HepG2 (cell line): Measurements from ENCODE around the gene CGNL1. TPM values are rescaled to one million over a fixed set of nuclear protein-coding genes. Genes with fewer than 3 reads are reported as not detected.

ENCODE experiments used
- ATAC-seq: fragments of 200-7000 bp; cut with Tn5 transposase; 3 replicates; pipeline ENCODE4 v1.9.1; 2020; ENCODE audit warnings: mild to moderate bottlenecking, moderate library complexity
- BruUV-seq: library from RNA; stranded (reverse); fragments of 400-500 nt; replicated peaks from 2 replicates; lab custom pipeline; 2021; lab: Mats Ljungman, UMichigan
- CTCF ChIA-PET: fragments of 300-600 bp; formaldehyde crosslinking; extraction: SDS; loops from one replicate; lab custom pipeline; 2021; ENCODE audit warnings: low total read pairs, inconsistent platforms, low intra/inter-chr PET ratio; lab: Yijun Ruan, JAX
- POLR2A ChIA-PET: fragments of 350-600 bp; sonication (Branson Sonifier 250); formaldehyde crosslinking; loops from one replicate; lab custom pipeline; 2020; ENCODE audit warnings: antibody characterized with exemption, inconsistent platforms; lab: Yijun Ruan, JAX
- DNase-seq: peaks from one replicate; pipeline ENCODE4 v3.0.0-alpha.2; 2015; ENCODE audit warnings: low spot score
- FAIRE-seq: peaks from 3 replicates; lab custom pipeline; 2011; peaks lifted over from hg19 to GRCh38; lab: Jason Lieb, UNC
- H2AFZ ChIP-seq: one replicate; pipeline ENCODE4 v1.6.1; 2011; ENCODE audit warnings: low read length, inconsistent platforms
- H3K27ac ChIP-seq: fragments of 300-600 bp; 3 replicates; pipeline ENCODE4 v1.8.0; 2011; ENCODE audit warnings: mixed run types, mild to moderate bottlenecking, mixed read lengths, low read length, inconsistent platforms; ENCODE audit not compliant: insufficient read depth; ENCODE audit errors: extremely low read length
- H3K27me3 ChIP-seq, 2 experiments: fragments of 200-600 bp in 1 of 2; 2 replicates in 1 of 2; 3 replicates in 1 of 2; pipeline versions ENCODE4 v1.6.0 to v1.8.0; 2011; ENCODE audit warnings: low read length in 2 of 2, mild to moderate bottlenecking in 2 of 2, moderate library complexity in 2 of 2, inconsistent platforms in 1 of 2; ENCODE audit not compliant: insufficient read depth in 2 of 2, control insufficient read depth in 1 of 2
- H3K36me3 ChIP-seq, 2 experiments: fragments of 200-600 bp in 1 of 2; replicated peaks in 1 of 2; 2 replicates in 1 of 2; 3 replicates in 1 of 2; pipeline versions ENCODE4 v1.5.1 to v1.8.0; 2011; ENCODE audit warnings: low read length in 2 of 2, inconsistent platforms in 1 of 2; ENCODE audit not compliant: insufficient read depth in 2 of 2, control insufficient read depth in 1 of 2
- H3K4me1 ChIP-seq: 2 replicates; pipeline ENCODE4 v1.5.1; 2012; ENCODE audit warnings: low read length, inconsistent platforms; ENCODE audit not compliant: insufficient read depth
- H3K4me2 ChIP-seq: 2 replicates; pipeline ENCODE4 v1.6.0; 2011; ENCODE audit warnings: low read depth, low read length, inconsistent platforms
- H3K4me3 ChIP-seq, 3 experiments: fragments of 200-600 bp in 1 of 3; sonication (generic), shearing (Covaris generic) in 1 of 3; replicated peaks in 1 of 3; 2 replicates each; pipeline ENCODE4 v1.5.1; 2011 to 2016; ENCODE audit warnings: low read length in 3 of 3, inconsistent platforms in 2 of 3, low read depth in 2 of 3, mild to moderate bottlenecking in 2 of 3, control low read depth in 1 of 3, mixed read lengths in 1 of 3; ENCODE audit not compliant: insufficient read depth in 1 of 3
- H3K79me2 ChIP-seq: one replicate; pipeline ENCODE4 v1.6.1; 2011; ENCODE audit warnings: low read length, inconsistent platforms; ENCODE audit not compliant: insufficient read depth
- H3K9ac ChIP-seq: 2 replicates; pipeline ENCODE4 v1.6.0; 2011; ENCODE audit warnings: mild to moderate bottlenecking, low read depth, low read length, inconsistent platforms; ENCODE audit not compliant: insufficient read depth
- H3K9me3 ChIP-seq: 2 replicates; pipeline ENCODE4 v1.5.1; 2012; ENCODE audit warnings: mild to moderate bottlenecking, low read length
- H4K20me1 ChIP-seq: 2 replicates; pipeline ENCODE4 v1.6.0; 2011; ENCODE audit warnings: inconsistent platforms, mild to moderate bottlenecking, low read length, moderate library complexity; ENCODE audit not compliant: insufficient read depth
- CCDC6 ChIP-seq: sonication (generic); formaldehyde crosslinking; IDR thresholded peaks from 2 replicates; pipeline ENCODE4 v1.8.1; 2022; ENCODE audit warnings: mild to moderate bottlenecking, missing genetic modification reagents, moderate library complexity
- GZF1 ChIP-seq: sonication (generic); formaldehyde crosslinking; IDR thresholded peaks from 2 replicates; pipeline ENCODE4 v1.5.1; 2020; ENCODE audit warnings: mild to moderate bottlenecking, missing genetic modification reagents
- KLF12 ChIP-seq: sonication (generic); formaldehyde crosslinking; IDR thresholded peaks from 2 replicates; pipeline ENCODE4 v1.4.0; 2020; ENCODE audit warnings: missing genetic modification reagents, borderline replicate concordance
- ZBTB8A ChIP-seq: sonication (generic); formaldehyde crosslinking; IDR thresholded peaks from 2 replicates; pipeline ENCODE4 v1.4.0; 2020; ENCODE audit warnings: mild to moderate bottlenecking, low read depth, missing genetic modification reagents, borderline replicate concordance
- ZFY ChIP-seq: sonication (generic); formaldehyde crosslinking; IDR thresholded peaks from 2 replicates; pipeline ENCODE4 v1.4.0; 2020; ENCODE audit warnings: missing genetic modification reagents
- ZNF101 ChIP-seq: sonication (generic); formaldehyde crosslinking; IDR thresholded peaks from 2 replicates; pipeline ENCODE4 v1.4.0; 2020; ENCODE audit warnings: mild to moderate bottlenecking, low read depth, missing genetic modification reagents, borderline replicate concordance
- ZNF121 ChIP-seq: sonication (generic); formaldehyde crosslinking; IDR thresholded peaks from 2 replicates; pipeline ENCODE4 v1.5.0; 2020; ENCODE audit warnings: mild to moderate bottlenecking, missing genetic modification reagents
- ZNF33A ChIP-seq: sonication (generic); formaldehyde crosslinking; IDR thresholded peaks from 2 replicates; pipeline ENCODE4 v1.5.1; 2020; ENCODE audit warnings: missing genetic modification reagents, mild to moderate bottlenecking, moderate library complexity, borderline replicate concordance
- ZNF557 ChIP-seq: sonication (generic); formaldehyde crosslinking; IDR thresholded peaks from 2 replicates; pipeline ENCODE4 v1.4.0; 2020; ENCODE audit warnings: missing genetic modification reagents
- ZNF577 ChIP-seq: sonication (generic); formaldehyde crosslinking; IDR thresholded peaks from 2 replicates; pipeline ENCODE4 v1.4.0; 2020; ENCODE audit warnings: mild to moderate bottlenecking, low read depth, missing genetic modification reagents, borderline replicate concordance
- WGBS: methylation state at CpG from one replicate; pipeline ENCODE4 v1.1.6; 2017; ENCODE audit warnings: low lambda C conversion rate; 5-methylcytosine and 5-hydroxymethylcytosine counted together
- in situ Hi-C: cut with HindIII; loops from 2 replicates; pipeline ENCODE4 v1.10.0; 2017; ENCODE audit warnings: low pct_unique_long_range_greater_than_20kb; ENCODE audit not compliant: extremely low pct_ligation_motif_present
- intact Hi-C: fragments of 100-400 bp; cut with micrococcal nuclease; formaldehyde crosslinking; loops from one replicate; pipeline ENCODE4 v1.10.0; 2022; ENCODE audit not compliant: unreplicated experiment
- polyA plus RNA-seq, 8 experiments: library from polyadenylated mRNA; depleted of rRNA in 3 of 8; stranded (reverse) in 7 of 8; unstranded in 1 of 8; fragments of >200 nt; fragmentation: Illumina TruSeq in 4 of 8; extraction: Trizol in 4 of 8; gene quantifications; 2 replicates each; pipeline versions ENCODE4 v1.2.1 to v1.2.3, GENCODE V29; 2011 to 2016; ENCODE audit warnings: low read depth in 4 of 8, missing spikeins in 1 of 8, mixed read lengths in 1 of 8; ENCODE audit not compliant: insufficient read depth in 1 of 8
- total RNA-seq, 5 experiments: library from RNA; depleted of rRNA; stranded (reverse); fragments of >200 nt; fragmentation: Illumina TruSeq; extraction: Trizol; gene quantifications; 2 replicates each; pipeline ENCODE4 v1.2.3, GENCODE V29; 2016; ENCODE audit warnings: low read depth in 1 of 5
- TF ChIP-seq, protein P1 (sequence below): sonication (generic); formaldehyde crosslinking; IDR thresholded peaks from 2 replicates; pipeline ENCODE4 v1.8.1; 2022; ENCODE audit warnings: mild to moderate bottlenecking, missing genetic modification reagents
- TF ChIP-seq, protein P2 (sequence below), 2 experiments: sonication (generic) in 1 of 2; formaldehyde crosslinking in 1 of 2; IDR thresholded peaks; 2 replicates each; pipeline versions ENCODE4 v1.5.1 to v1.6.1; 2011 to 2020; ENCODE audit warnings: borderline replicate concordance in 1 of 2, low read depth in 1 of 2, low read length in 1 of 2, mild to moderate bottlenecking in 1 of 2, missing genetic modification reagents in 1 of 2, moderate library complexity in 1 of 2
- TF ChIP-seq, protein P3 (sequence below): IDR thresholded peaks from 2 replicates; pipeline ENCODE4 v1.6.1; 2018; ENCODE audit warnings: missing genetic modification reagents, mild to moderate bottlenecking, missing compliant biosample characterization

CGNL1 gene
- total and polyA plus RNA-seq, 2 of the 13 experiments (the other 11 are each of a cell fraction or from before 2014, with no cell fraction given) = 5.6 to 15.6 TPM

DNA sequence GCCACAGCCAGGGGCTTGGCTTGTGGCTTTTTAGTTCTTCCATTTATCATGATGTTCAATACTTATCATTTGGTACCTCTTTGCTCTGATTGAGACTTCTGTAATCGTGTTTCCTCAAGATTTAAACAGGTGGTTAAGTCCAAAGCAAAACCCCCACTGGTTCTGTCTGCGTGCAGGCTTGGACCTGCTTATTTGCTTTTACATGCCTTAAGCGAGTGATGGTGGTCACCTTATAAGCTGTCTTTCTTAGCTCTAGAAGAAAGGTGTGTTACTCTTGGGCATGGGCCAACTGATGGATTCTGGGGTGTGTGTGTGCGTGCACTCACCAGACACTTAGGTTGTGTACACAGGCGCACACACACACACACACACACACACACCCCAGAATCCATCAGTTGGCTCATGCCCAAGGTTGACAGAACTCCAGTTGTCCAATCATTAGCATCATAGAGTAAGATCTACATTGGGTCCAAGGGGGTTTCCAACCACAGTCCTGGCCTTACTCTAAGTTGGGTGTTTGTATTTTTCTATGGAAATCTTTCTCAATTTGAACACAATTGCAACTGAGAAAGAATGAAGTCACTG is 216.6 kb downstream of the CGNL1 start:
- no peak overlapping the region for H3K4me2 ChIP-seq
- FAIRE-seq = no peak

More for the DNA sequence above, 216.6 kb downstream of the CGNL1 start:
- in situ Hi-C loops = no loop called here
- no peak overlapping the region for H3K4me3 ChIP-seq
- no peaks in the 10 kb centered on the region for H3K9me3 ChIP-seq
- H4K20me1 ChIP-seq = no peaks in the 10 kb centered on the region
- no peak for ATAC-seq
- peaks cover 5 to 61% of the 10 kb centered on the region in 2 experiments for H3K27me3 ChIP-seq
- 89% methylated on average over 4 of the region's 5 CpGs for WGBS
- CTCF ChIA-PET = no interaction called here
- H2AFZ ChIP-seq = no peak overlapping the region
- DNase-seq = no peak
- intact Hi-C loops = no loop called here
- TF ChIP-seq CCDC6 (no peak), ZFY (no peak), ZNF101 (CRISPR knock-in tag) (no peak), KLF12 (CRISPR knock-in tag) (no peak), ZBTB8A (CRISPR knock-in tag) (no peak), ZNF577 (CRISPR knock-in tag) (no peak), ZNF33A (CRISPR knock-in tag) (no peak), GZF1 (CRISPR knock-in tag) (no peak), ZNF121 (no peak), ZNF557 (CRISPR knock-in tag) (no peak)
- TF ChIP-seq, protein P1, sequence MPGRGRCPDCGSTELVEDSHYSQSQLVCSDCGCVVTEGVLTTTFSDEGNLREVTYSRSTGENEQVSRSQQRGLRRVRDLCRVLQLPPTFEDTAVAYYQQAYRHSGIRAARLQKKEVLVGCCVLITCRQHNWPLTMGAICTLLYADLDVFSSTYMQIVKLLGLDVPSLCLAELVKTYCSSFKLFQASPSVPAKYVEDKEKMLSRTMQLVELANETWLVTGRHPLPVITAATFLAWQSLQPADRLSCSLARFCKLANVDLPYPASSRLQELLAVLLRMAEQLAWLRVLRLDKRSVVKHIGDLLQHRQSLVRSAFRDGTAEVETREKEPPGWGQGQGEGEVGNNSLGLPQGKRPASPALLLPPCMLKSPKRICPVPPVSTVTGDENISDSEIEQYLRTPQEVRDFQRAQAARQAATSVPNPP = no peak
- TF ChIP-seq, protein P2, sequence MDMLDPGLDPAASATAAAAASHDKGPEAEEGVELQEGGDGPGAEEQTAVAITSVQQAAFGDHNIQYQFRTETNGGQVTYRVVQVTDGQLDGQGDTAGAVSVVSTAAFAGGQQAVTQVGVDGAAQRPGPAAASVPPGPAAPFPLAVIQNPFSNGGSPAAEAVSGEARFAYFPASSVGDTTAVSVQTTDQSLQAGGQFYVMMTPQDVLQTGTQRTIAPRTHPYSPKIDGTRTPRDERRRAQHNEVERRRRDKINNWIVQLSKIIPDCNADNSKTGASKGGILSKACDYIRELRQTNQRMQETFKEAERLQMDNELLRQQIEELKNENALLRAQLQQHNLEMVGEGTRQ (IDR thresholded peaks at IDR 0.05; ENCODE audit: low read depth, low read length) = no peak
- TF ChIP-seq, protein P2 (CRISPR knock-in tag; IDR thresholded peaks at IDR 0.05; ENCODE audit: borderline replicate concordance) = no peak
- TF ChIP-seq, protein P3, sequence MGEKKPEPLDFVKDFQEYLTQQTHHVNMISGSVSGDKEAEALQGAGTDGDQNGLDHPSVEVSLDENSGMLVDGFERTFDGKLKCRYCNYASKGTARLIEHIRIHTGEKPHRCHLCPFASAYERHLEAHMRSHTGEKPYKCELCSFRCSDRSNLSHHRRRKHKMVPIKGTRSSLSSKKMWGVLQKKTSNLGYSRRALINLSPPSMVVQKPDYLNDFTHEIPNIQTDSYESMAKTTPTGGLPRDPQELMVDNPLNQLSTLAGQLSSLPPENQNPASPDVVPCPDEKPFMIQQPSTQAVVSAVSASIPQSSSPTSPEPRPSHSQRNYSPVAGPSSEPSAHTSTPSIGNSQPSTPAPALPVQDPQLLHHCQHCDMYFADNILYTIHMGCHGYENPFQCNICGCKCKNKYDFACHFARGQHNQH (CRISPR knock-in tag) = no peak
- H3K4me1 ChIP-seq = no peaks in the 10 kb centered on the region
- BruUV-seq = no TSS peak
- H3K9ac ChIP-seq = no peak overlapping the region
- no peaks in the 10 kb centered on the region for H3K36me3 ChIP-seq
- H3K27ac ChIP-seq = no peak overlapping the region
- POLR2A ChIA-PET = no interaction called here
- H3K79me2 ChIP-seq = no peaks in the 10 kb centered on the region
